22Rv1 (cell line): Measurements from ENCODE around the gene ORAI2.
"Not testable (repeated sequence)": the region's sequence is repeated elsewhere in the genome, so short reads cannot be mapped to it uniquely, and the experiment has no call there.

Source experiments
- CTCF ChIP-seq: fragments of 450-650 bp; IDR thresholded peaks from 2 replicates; pipeline ENCODE4 v1.5.1; 2017; ENCODE audit warnings: mild to moderate bottlenecking
- ZFX ChIP-seq: fragments of 450-650 bp; IDR thresholded peaks from 2 replicates; pipeline ENCODE4 v1.6.1; 2017; ENCODE audit warnings: antibody characterized with exemption, borderline replicate concordance

- TF ChIP-seq CTCF, ZFX: not testable (repeated sequence)
These were observed 63.9 kb downstream of the ORAI2 start for GRCh38 chr7:102497308-102497707.
